ENCODE measurements around the gene GFER. TPM values are rescaled to one million over a fixed set of nuclear protein-coding genes. Genes with fewer than 3 reads are reported as not detected.

Gene GFER
- 11.4 and 28.1 TPM in 2 replicates for total RNA-seq

GRCh38 chr16:1983544-1984346 lies at the start of gene GFER:
Gene GFER, plus strand, starts transcription at chr16:1984193. Its CDS starts 26 bp downstream, at chr16:1984219.

GRCh38 chr16:1942810-1943726 lies 40.9 kb upstream of the GFER start, which contains the start of gene MSRB1:
Gene MSRB1, minus strand, starts transcription at chr16:1943199. Its CDS starts 43 bp downstream, at chr16:1943156.

GRCh38 chr16:1959269-1960039 lies 24.5 kb upstream of the GFER start, which contains the start of gene NDUFB10:
Gene NDUFB10, plus strand, starts transcription at chr16:1959538. Its CDS starts 87 bp downstream, at chr16:1959625.

GRCh38 chr16:1964506-1965395 lies 19.2 kb upstream of the GFER start, which contains the start of gene RPS2:
Gene RPS2, minus strand, starts transcription at chr16:1964826. Its CDS starts 201 bp downstream, at chr16:1964625.

GRCh38 chr16:1966460-1966859 lies 17.5 kb upstream of the GFER start, which contains the start of gene RNF151:
Gene RNF151, plus strand, starts transcription at chr16:1966856. Its CDS starts 26 bp downstream, at chr16:1966882.

GRCh38 chr16:1971796-1972489 lies 12.1 kb upstream of the GFER start, which contains the start of gene TBL3:
Gene TBL3, plus strand, starts transcription at chr16:1972053. Its CDS starts 112 bp downstream, at chr16:1972165.

GRCh38 chr16:1981398-1981836 lies 2.6 kb upstream of the GFER start, which contains the start of gene NOXO1:
Gene NOXO1, minus strand, starts transcription at chr16:1981469. Its CDS starts 290 bp downstream, at chr16:1981179.

GRCh38 chr16:1989209-1990100 lies 5.5 kb downstream of the GFER start, which contains the start of gene SYNGR3:
Gene SYNGR3, plus strand, starts transcription at chr16:1989970. Its CDS starts 133 bp downstream, at chr16:1990103.

GRCh38 chr16:2009791-2010510 lies 26.0 kb downstream of the GFER start, which contains the start of gene ZNF598:
Gene ZNF598, minus strand, starts transcription at chr16:2009821.

GRCh38 chr16:2019518-2019920 lies 35.5 kb downstream of the GFER start, which contains the start of gene NPW:
Gene NPW, plus strand, starts transcription at chr16:2019785.

GRCh38 chr16:2026461-2027023 lies 42.5 kb downstream of the GFER start, which contains the start of gene NHERF2:
Gene NHERF2, plus strand, starts transcription at chr16:2026902. Its CDS starts 104 bp downstream, at chr16:2027006.

Other genes starting within 250 kb of the GFER start
- 89.0 and 91.8 TPM in 2 replicates for gene NME3, start 212.7 kb upstream of the GFER start, total RNA-seq
- gene EME2, start 211.4 kb upstream of the GFER start, total RNA-seq: 3.9 and 11.9 TPM in 2 replicates
- 85.5 and 88.4 TPM in 2 replicates for gene MRPS34, start 211.1 kb upstream of the GFER start, total RNA-seq
- gene SPSB3, start 201.6 kb upstream of the GFER start, total RNA-seq: 35.9 and 42.5 TPM in 2 replicates
- gene NUBP2, start 201.2 kb upstream of the GFER start, total RNA-seq: 87.6 and 105 TPM in 2 replicates
- not detected in 2 replicates for gene IGFALS, start 190.5 kb upstream of the GFER start, total RNA-seq
- 16.1 and 36.5 TPM in 2 replicates for gene HAGH, start 157.4 kb upstream of the GFER start, total RNA-seq
- gene FAHD1, start 157.0 kb upstream of the GFER start, total RNA-seq: 32.1 and 32.4 TPM in 2 replicates
- gene MEIOB, start 112.0 kb upstream of the GFER start, total RNA-seq: 0.34 TPM in 1 of 2 replicates, not detected in the other
- gene HS3ST6, start 65.8 kb upstream of the GFER start, total RNA-seq: 0.12 and 0.34 TPM in 2 replicates
- 8.9 and 9.4 TPM in 2 replicates for gene MSRB1, start 41.0 kb upstream of the GFER start, total RNA-seq
- gene RPL3L, start 29.5 kb upstream of the GFER start, total RNA-seq: not detected in 2 replicates
- 234 and 254 TPM in 2 replicates for gene NDUFB10, start 24.7 kb upstream of the GFER start, total RNA-seq
- gene RPS2, start 19.4 kb upstream of the GFER start, total RNA-seq: 4,233 and 5,666 TPM in 2 replicates
- gene RNF151, start 17.3 kb upstream of the GFER start, total RNA-seq: not detected in 2 replicates
- 27.9 and 35.8 TPM in 2 replicates for gene TBL3, start 12.1 kb upstream of the GFER start, total RNA-seq
- gene NOXO1, start 2.7 kb upstream of the GFER start, total RNA-seq: 2.1 TPM in 1 of 2 replicates, not detected in the other
- 1.3 and 1.4 TPM in 2 replicates for gene SYNGR3, start 5.8 kb downstream of the GFER start, total RNA-seq
- gene ZNF598, start 25.6 kb downstream of the GFER start, total RNA-seq: 31.0 and 49.6 TPM in 2 replicates
- gene NPW, start 35.6 kb downstream of the GFER start, total RNA-seq: 1.6 and 8.7 TPM in 2 replicates
- gene NHERF2, start 42.7 kb downstream of the GFER start, total RNA-seq: 19.3 and 52.7 TPM in 2 replicates
- 19.2 and 23.6 TPM in 2 replicates for gene NTHL1, start 63.6 kb downstream of the GFER start, total RNA-seq
- gene TSC2, start 63.8 kb downstream of the GFER start, total RNA-seq: 33.6 and 45.9 TPM in 2 replicates
- gene PKD1, start 151.7 kb downstream of the GFER start, total RNA-seq: 177 and 192 TPM in 2 replicates
- gene RAB26, start 164.4 kb downstream of the GFER start, total RNA-seq: 1.9 TPM in 1 of 2 replicates, not detected in the other
- gene TRAF7, start 171.6 kb downstream of the GFER start, total RNA-seq: 59.3 and 62.7 TPM in 2 replicates
- under 0.01 and 1.0 TPM in 2 replicates for gene CASKIN1, start 212.4 kb downstream of the GFER start, total RNA-seq
- 76.2 and 97.6 TPM in 2 replicates for gene MLST8, start 221.3 kb downstream of the GFER start, total RNA-seq
- gene BRICD5, start 226.7 kb downstream of the GFER start, total RNA-seq: 0.09 and 0.70 TPM in 2 replicates
- 9.9 and 15.4 TPM in 2 replicates for gene PGP, start 230.6 kb downstream of the GFER start, total RNA-seq
- gene E4F1, start 239.4 kb downstream of the GFER start, total RNA-seq: 22.1 and 25.4 TPM in 2 replicates